ENCODE data around the gene BMPR1B. TPM values are rescaled to one million over a fixed set of nuclear protein-coding genes. Genes with fewer than 3 reads are reported as not detected.

The BMPR1B gene
- polyA plus RNA-seq, 1 experiment = 0.07 TPM

- Histone ChIP-seq H3K27me3 (ENCODE audit: control insufficient read depth, insufficient read depth, low read length) (peaks cover 16% of the 10 kb centered on the region), H3K36me3 (ENCODE audit: control insufficient read depth, insufficient read depth, low read length) (no peaks in the 10 kb centered on the region), H3K4me3 (ENCODE audit: low read depth, low read length) (no peak overlapping the region)
- no peak for DNase-seq (ENCODE audit: low read depth)
- no peak for TF ChIP-seq CTCF (IDR thresholded peaks at IDR 0.05; ENCODE audit: insufficient read depth, low read depth, low read length)
- ChIA-PET CTCF (interaction anchor here (0.5 kb wide), 1 partner anchor 331 kb away, joined by 3 read pairs; no protein-coding TSS in a partner anchor), POLR2A (no interaction called here)
These were observed 4.6 kb downstream of the BMPR1B start for GRCh38 chr4:94762326-94762725.

- CTCF ChIA-PET = interaction anchor here (0.5 kb wide), 1 partner anchor 330 kb away, joined by 3 read pairs; no protein-coding TSS in a partner anchor
- Histone ChIP-seq H3K36me3 (ENCODE audit: control insufficient read depth, insufficient read depth, low read length) (no peaks in the 10 kb centered on the region), H3K4me3 (ENCODE audit: low read depth, low read length) (no peak overlapping the region), H3K27me3 (ENCODE audit: control insufficient read depth, insufficient read depth, low read length) (peaks cover 16% of the 10 kb centered on the region)
- TF ChIP-seq CTCF (IDR thresholded peaks at IDR 0.05; ENCODE audit: insufficient read depth, low read depth, low read length) = no peak
- POLR2A ChIA-PET = no interaction called here
- DNase-seq (ENCODE audit: low read depth) = no peak
These were observed 5.2 kb downstream of the BMPR1B start for GRCh38 chr4:94763005-94763404.

- CTCF ChIA-PET = no interaction called here
- POLR2A ChIA-PET = no interaction called here
- Histone ChIP-seq H3K27me3 (ENCODE audit: control insufficient read depth, insufficient read depth, low read length) (peaks cover 13% of the 10 kb centered on the region), H3K36me3 (ENCODE audit: control insufficient read depth, insufficient read depth, low read length) (no peaks in the 10 kb centered on the region), H3K4me3 (ENCODE audit: low read depth, low read length) (no peak overlapping the region)
- no peak for DNase-seq (ENCODE audit: low read depth)
- no peak for TF ChIP-seq CTCF (IDR thresholded peaks at IDR 0.05; ENCODE audit: insufficient read depth, low read depth, low read length)
These were observed 5.7 kb downstream of the BMPR1B start for GRCh38 chr4:94763500-94763899.

GRCh38 chr4:94764069-94764468 lies 6.3 kb downstream of the BMPR1B start:
- DNase-seq (ENCODE audit: low read depth) = no peak
- no peaks in the 10 kb centered on the region for H3K36me3 ChIP-seq (ENCODE audit: control insufficient read depth, insufficient read depth, low read length)
- POLR2A ChIA-PET = no interaction called here
- no peak overlapping the region for H3K4me3 ChIP-seq (ENCODE audit: low read depth, low read length)
- TF ChIP-seq CTCF (IDR thresholded peaks at IDR 0.05; ENCODE audit: insufficient read depth, low read depth, low read length) = no peak
- peaks cover 8% of the 10 kb centered on the region for H3K27me3 ChIP-seq (ENCODE audit: control insufficient read depth, insufficient read depth, low read length)
- CTCF ChIA-PET = no interaction called here

- no peak overlapping the region for H3K4me3 ChIP-seq (ENCODE audit: low read depth, low read length)
- DNase-seq (ENCODE audit: low read depth) = no peak
- TF ChIP-seq CTCF (IDR thresholded peaks at IDR 0.05; ENCODE audit: insufficient read depth, low read depth, low read length) = no peak
- no peaks in the 10 kb centered on the region for H3K36me3 ChIP-seq (ENCODE audit: control insufficient read depth, insufficient read depth, low read length)
- peaks cover 5% of the 10 kb centered on the region; the same call in 1 of the 2 replicates for H3K27me3 ChIP-seq (ENCODE audit: control insufficient read depth, insufficient read depth, low read length)
- ChIA-PET POLR2A (no interaction called here), CTCF (no interaction called here)
These were observed 7.4 kb downstream of the BMPR1B start for GRCh38 chr4:94765174-94765573.
